Stomach (tissue), 4 donors: ENCODE results near the gene CTSF.

Experiments used
- CTCF ChIP-seq, 7 experiments: fragments of 450-650 bp in 4 of 7; fragments of 200-600 bp in 3 of 7; sonication (generic) in 3 of 7; IDR thresholded peaks; one replicate each; pipeline ENCODE4 v1.5.1; 2016 to 2019; ENCODE audit warnings: antibody characterized with exemption in 7 of 7, control low read depth in 2 of 7, mild to moderate bottlenecking in 1 of 7
- POLR2AphosphoS5 ChIP-seq, 3 donors: sonication (generic); formaldehyde crosslinking; IDR thresholded peaks; one replicate each; pipeline ENCODE4 v1.6.1; 2016; ENCODE audit warnings: antibody characterized with exemption in 3 of 3

GRCh38 chr11:66559142-66559865, 9.1 kb downstream of the CTSF start:
- TF ChIP-seq CTCF (IDR thresholded peaks at IDR 0.05) (no peak), POLR2AphosphoS5 (IDR thresholded peaks at IDR 0.05) (no peak)
